Renal cortex interstitium (tissue), 3 donors: Measurements from ENCODE around the gene ZMAT1. TPM values are rescaled to one million over a fixed set of nuclear protein-coding genes. Genes with fewer than 3 reads are reported as not detected.

Experiments used
- polyA plus RNA-seq, 3 donors: library from polyadenylated mRNA; unstranded; fragments of 120-200 nt; gene quantifications; one replicate each; pipeline ENCODE4 v1.2.1, GENCODE V29; 2013; ENCODE audit not compliant: insufficient read length in 3 of 3

The ZMAT1 gene
- polyA plus RNA-seq, 3 donors: 24.2 to 48.0 (median 31.6) TPM

Other genes starting within 250 kb of the ZMAT1 start
- 10 to 100 TPM; 14.3 to 20.6 (median 16.4) TPM for gene TCEAL2, start 193.7 kb upstream of the ZMAT1 start, polyA plus RNA-seq
- under 1 TPM; 0.17 to 0.27 (median 0.24) TPM for gene TCEAL6, start 210.5 kb upstream of the ZMAT1 start, polyA plus RNA-seq
- gene BEX5, start 223.9 kb upstream of the ZMAT1 start, polyA plus RNA-seq: 10 to 100 TPM; 10.4 to 11.6 (median 10.4) TPM